ENCODE measurements around the gene DPYSL5. TPM values are rescaled to one million over a fixed set of nuclear protein-coding genes. Genes with fewer than 3 reads are reported as not detected.

DPYSL5 gene
- total and polyA plus RNA-seq, 9 of the 15 experiments (the other 6 are each of a cell fraction or from before 2014, with no cell fraction given): 0.06 TPM; not detected in 8

DNA sequence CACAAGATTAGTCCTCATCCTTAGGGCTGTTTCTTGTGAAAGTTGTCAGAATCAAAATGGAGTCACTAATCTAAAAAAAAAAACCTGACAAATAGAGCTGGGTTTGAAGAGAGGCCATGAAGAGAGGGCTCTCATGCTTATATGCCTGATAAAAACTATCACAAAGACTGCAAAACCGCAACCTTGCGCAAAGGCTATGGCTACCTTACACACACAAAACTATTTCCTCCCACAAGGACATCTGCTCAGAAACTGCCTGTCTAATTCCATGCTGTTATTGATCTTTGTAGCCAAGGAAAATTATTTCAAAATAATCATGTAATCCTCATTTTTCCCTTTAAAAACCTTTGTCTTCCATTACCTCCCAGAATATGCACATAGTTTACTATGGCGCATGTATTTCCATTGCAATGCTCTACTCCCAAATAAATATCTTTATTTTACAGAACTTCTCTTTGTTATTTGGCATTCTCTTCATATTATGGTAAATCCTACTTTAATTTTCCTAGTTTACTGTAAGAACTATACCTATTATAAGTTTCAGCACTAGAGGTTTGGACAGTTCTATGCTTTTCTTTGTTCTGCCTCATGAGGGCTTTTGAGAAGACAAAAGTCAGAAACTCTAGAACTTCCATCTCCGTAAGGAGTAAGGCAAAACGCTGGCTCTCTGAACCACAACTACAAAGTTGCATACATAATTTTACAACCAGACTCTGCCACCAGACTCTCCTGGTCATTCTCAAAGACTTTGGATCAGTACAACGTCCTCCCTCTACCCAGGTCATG is 9.6 kb upstream of the DPYSL5 start:
- H3K4me3 ChIP-seq: no peak overlapping the region
- intact Hi-C loops (cut with micrococcal nuclease): no loop called here
- 10% methylated on average over 6 of the region's 6 CpGs for WGBS (ENCODE audit: insufficient coverage, low coverage, missing lambda C conversion rate)
- H3K9me3 ChIP-seq (replicated peaks; ENCODE audit: control insufficient read depth, insufficient read depth, low read depth, low read length): no peaks in the 10 kb centered on the region
- H3K36me3 ChIP-seq (ENCODE audit: control insufficient read depth, insufficient read depth, low read length): no peaks in the 10 kb centered on the region
- DNase-seq (ENCODE audit: extremely low read depth in 1 of 4, low spot score in 3 of 4): peak in 1 of 4 experiments; percentile 26
- no peak overlapping the region for H3K27ac ChIP-seq (ENCODE audit: extremely low read depth, low read depth, low read length)
- no peak overlapping the region for H3K4me2 ChIP-seq (ENCODE audit: insufficient read depth, low read length)
- no peaks in the 10 kb centered on the region for H4K20me1 ChIP-seq (replicated peaks; ENCODE audit: control insufficient read depth, insufficient read depth, low read length)
- peak; percentile 81 for FAIRE-seq
- 0 out of 3 replicates have a peak, but pooled peaks have one; percentile 53 for ATAC-seq
- no peaks in the 10 kb centered on the region for H3K4me1 ChIP-seq (replicated peaks in 1 of 2; ENCODE audit: control insufficient read depth in 2 of 2, insufficient read depth in 2 of 2, low read length in 2 of 2)
- no peaks in the 10 kb centered on the region for H3K79me2 ChIP-seq (ENCODE audit: control insufficient read depth, insufficient read depth, low read length)
- no peaks in the 10 kb centered on the region for H3K9me1 ChIP-seq (ENCODE audit: control insufficient read depth, insufficient read depth, low read length)
- BruUV-seq (replicated peaks): no TSS peak
- H2AFZ ChIP-seq (ENCODE audit: low read depth, low read length): no peak overlapping the region
- H3K27me3 ChIP-seq (ENCODE audit: control insufficient read depth in 2 of 2, insufficient read depth in 2 of 2, low read length in 2 of 2): peaks cover 12 to 16% of the 10 kb centered on the region in 2 experiments
- POLR2A ChIA-PET: interaction anchor here (0.6 kb wide), 1 partner anchor 20 kb away, joined by 3 read pairs; no protein-coding TSS in a partner anchor
- in situ Hi-C loops (cut with MboI): no loop called here
- H3K9ac ChIP-seq (ENCODE audit: insufficient read depth in 1 of 2, low read depth in 2 of 2, low read length in 2 of 2): no peak overlapping the region
- CTCF ChIA-PET (ENCODE audit: low intra/inter-chr PET ratio): no interaction called here
- TF ChIP-seq ZNF197 (CRISPR knock-in tag; IDR thresholded peaks at IDR 0.05; ENCODE audit: low read depth) (0 out of 2 replicates have a peak, but pooled peaks have one; percentile 74), ESRRB (CRISPR knock-in tag; IDR thresholded peaks at IDR 0.05; ENCODE audit: borderline replicate concordance) (no peak), SREBF1 (IDR thresholded peaks at IDR 0.05; ENCODE audit: borderline replicate concordance, low read depth, low read length) (no peak), MAFF (IDR thresholded peaks at IDR 0.05; ENCODE audit: low read length) (no peak), NCOA6 (IDR thresholded peaks at IDR 0.05) (no peak), RCOR1 (IDR thresholded peaks at IDR 0.05; ENCODE audit: borderline replicate concordance in 1 of 2, low read depth in 2 of 2, low read length in 2 of 2) (peak in 1 of 2 experiments; percentile 21; a peak in 1 of 4 replicates), ETV6 (IDR thresholded peaks at IDR 0.05; ENCODE audit: borderline replicate concordance in 1 of 2, low read depth in 2 of 2, low read length in 1 of 2) (no peak), ETV6 (CRISPR knock-in tag; IDR thresholded peaks at IDR 0.05; ENCODE audit: borderline replicate concordance) (no peak), POLR3A (IDR thresholded peaks at IDR 0.05; ENCODE audit: borderline replicate concordance, extremely low read depth, insufficient read depth, insufficient read length) (no peak)
- TF ChIP-seq, protein P1, sequence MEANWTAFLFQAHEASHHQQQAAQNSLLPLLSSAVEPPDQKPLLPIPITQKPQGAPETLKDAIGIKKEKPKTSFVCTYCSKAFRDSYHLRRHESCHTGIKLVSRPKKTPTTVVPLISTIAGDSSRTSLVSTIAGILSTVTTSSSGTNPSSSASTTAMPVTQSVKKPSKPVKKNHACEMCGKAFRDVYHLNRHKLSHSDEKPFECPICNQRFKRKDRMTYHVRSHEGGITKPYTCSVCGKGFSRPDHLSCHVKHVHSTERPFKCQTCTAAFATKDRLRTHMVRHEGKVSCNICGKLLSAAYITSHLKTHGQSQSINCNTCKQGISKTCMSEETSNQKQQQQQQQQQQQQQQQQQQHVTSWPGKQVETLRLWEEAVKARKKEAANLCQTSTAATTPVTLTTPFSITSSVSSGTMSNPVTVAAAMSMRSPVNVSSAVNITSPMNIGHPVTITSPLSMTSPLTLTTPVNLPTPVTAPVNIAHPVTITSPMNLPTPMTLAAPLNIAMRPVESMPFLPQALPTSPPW (CRISPR knock-in tag; IDR thresholded peaks at IDR 0.05): 0 out of 2 replicates have a peak, but pooled peaks have one; percentile 37
- TF ChIP-seq, protein P2, sequence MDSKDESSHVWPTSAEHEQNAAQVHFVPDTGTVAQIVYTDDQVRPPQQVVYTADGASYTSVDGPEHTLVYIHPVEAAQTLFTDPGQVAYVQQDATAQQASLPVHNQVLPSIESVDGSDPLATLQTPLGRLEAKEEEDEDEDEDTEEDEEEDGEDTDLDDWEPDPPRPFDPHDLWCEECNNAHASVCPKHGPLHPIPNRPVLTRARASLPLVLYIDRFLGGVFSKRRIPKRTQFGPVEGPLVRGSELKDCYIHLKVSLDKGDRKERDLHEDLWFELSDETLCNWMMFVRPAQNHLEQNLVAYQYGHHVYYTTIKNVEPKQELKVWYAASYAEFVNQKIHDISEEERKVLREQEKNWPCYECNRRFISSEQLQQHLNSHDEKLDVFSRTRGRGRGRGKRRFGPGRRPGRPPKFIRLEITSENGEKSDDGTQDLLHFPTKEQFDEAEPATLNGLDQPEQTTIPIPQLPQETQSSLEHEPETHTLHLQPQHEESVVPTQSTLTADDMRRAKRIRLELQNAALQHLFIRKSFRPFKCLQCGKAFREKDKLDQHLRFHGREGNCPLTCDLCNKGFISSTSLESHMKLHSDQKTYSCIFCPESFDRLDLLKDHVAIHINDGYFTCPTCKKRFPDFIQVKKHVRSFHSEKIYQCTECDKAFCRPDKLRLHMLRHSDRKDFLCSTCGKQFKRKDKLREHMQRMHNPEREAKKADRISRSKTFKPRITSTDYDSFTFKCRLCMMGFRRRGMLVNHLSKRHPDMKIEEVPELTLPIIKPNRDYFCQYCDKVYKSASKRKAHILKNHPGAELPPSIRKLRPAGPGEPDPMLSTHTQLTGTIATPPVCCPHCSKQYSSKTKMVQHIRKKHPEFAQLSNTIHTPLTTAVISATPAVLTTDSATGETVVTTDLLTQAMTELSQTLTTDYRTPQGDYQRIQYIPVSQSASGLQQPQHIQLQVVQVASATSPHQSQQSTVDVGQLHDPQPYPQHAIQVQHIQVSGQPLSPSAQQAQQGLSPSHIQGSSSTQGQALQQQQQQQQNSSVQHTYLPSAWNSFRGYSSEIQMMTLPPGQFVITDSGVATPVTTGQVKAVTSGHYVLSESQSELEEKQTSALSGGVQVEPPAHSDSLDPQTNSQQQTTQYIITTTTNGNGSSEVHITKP (IDR thresholded peaks at IDR 0.05; ENCODE audit: partially characterized antibody): no peak
- TF ChIP-seq, protein P3, sequence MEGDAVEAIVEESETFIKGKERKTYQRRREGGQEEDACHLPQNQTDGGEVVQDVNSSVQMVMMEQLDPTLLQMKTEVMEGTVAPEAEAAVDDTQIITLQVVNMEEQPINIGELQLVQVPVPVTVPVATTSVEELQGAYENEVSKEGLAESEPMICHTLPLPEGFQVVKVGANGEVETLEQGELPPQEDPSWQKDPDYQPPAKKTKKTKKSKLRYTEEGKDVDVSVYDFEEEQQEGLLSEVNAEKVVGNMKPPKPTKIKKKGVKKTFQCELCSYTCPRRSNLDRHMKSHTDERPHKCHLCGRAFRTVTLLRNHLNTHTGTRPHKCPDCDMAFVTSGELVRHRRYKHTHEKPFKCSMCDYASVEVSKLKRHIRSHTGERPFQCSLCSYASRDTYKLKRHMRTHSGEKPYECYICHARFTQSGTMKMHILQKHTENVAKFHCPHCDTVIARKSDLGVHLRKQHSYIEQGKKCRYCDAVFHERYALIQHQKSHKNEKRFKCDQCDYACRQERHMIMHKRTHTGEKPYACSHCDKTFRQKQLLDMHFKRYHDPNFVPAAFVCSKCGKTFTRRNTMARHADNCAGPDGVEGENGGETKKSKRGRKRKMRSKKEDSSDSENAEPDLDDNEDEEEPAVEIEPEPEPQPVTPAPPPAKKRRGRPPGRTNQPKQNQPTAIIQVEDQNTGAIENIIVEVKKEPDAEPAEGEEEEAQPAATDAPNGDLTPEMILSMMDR (IDR thresholded peaks at IDR 0.05 in 2 of 3, conservative IDR thresholded peaks at IDR 0.05 in 1 of 3; ENCODE audit: insufficient read depth in 2 of 3, low read depth in 1 of 3, low read length in 3 of 3): peak in 1 of 3 experiments; percentile 22; a peak in 1 of 6 replicates

Measured in K562 (cell line).